AG08395 (cell line): Measurements from ENCODE around the gene TCF25.
"Not testable (repeated sequence)": the region's sequence is repeated elsewhere in the genome, so short reads cannot be mapped to it uniquely, and the experiment has no call there.

Source experiments
- DNase-seq: peaks from one replicate; pipeline ENCODE4 v3.0.0; 2012; ENCODE audit warnings: mixed read lengths, low spot score

Gene TCF25

GRCh38 chr16:89845417-89845816, 28.0 kb upstream of the TCF25 start:
- DNase-seq = no peak

DNA sequence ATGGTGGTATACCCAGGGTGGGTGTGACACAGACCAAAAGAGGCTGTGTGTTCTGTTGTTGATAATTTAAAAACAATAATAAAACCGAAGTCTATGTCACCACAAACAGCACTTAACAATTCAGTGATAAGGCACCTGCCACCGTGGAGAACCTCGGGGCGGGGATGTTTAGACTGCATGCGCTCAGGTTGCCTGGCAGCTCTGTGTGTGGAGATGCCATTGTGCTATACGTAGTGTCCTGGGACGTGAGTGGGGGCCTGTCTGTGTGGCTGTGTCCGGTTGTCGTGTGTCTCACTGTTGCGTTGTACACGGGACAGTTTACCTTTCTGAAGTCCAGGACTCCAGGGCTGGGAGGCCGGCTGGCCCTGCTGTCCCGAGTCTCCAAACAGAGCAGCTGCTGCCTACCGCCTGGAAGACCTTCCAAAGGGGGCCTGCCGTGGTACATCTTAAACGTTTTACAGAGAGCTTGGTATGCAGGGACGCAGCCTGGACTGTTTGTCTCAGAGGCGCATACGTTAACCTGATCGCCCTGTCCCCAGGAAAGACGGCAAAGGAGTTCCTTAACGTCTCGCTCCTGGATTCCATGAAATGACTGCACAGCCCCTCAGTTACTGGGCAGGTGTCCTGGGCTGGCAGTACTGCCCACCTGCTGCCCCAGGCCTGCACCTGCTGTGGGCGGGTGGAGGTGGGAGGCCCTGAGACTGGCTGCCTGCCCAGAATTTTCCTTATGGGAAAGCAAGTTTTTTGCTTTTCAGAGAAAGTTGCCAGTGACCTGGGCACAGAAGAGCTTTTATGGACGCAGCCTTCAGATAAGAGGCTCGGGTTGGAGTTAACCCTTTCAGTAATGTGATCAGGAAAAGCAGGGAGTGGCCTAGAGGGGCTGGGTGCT, 26.1 kb upstream of the TCF25 start:
- DNase-seq = no peak

- no peak for DNase-seq
These were observed 25.5 kb upstream of the TCF25 start for GRCh38 chr16:89847940-89848297.

- DNase-seq = no peak
These were observed 24.4 kb upstream of the TCF25 start for GRCh38 chr16:89848974-89849373.

DNA sequence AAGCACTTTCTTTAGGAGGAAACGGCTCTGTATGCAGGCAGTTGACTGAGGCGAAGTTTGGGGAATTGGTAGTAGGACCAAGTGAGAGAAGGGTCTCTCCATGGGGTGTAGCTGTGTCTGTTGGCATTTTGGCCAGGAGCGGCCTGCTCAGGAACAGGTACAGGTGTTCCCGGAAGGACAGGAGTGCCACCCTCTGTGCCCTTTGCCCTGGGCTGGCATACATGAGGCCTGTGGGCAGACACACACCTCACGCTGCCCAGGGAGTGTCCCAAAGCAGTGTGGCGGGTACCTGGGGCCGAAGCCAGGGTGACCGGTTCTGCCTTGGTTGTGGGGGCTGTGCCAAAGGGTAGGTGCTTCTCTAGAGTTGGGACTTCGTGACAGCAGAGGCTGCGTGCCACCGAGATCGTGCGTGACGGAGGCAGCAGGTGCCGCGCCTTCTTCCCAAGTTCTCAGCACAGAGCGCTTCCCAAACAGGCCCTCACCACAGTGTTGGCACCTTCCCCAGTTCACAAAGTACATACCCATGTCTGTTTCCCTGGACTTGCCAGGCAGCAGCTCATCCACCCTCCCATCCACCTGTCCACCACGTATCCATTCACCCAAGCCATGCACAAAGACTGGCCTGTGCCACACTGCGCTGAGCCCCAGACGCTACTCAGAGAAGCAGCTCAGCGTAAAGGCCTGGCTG, 19.9 kb upstream of the TCF25 start:
- DNase-seq = no peak

DNA sequence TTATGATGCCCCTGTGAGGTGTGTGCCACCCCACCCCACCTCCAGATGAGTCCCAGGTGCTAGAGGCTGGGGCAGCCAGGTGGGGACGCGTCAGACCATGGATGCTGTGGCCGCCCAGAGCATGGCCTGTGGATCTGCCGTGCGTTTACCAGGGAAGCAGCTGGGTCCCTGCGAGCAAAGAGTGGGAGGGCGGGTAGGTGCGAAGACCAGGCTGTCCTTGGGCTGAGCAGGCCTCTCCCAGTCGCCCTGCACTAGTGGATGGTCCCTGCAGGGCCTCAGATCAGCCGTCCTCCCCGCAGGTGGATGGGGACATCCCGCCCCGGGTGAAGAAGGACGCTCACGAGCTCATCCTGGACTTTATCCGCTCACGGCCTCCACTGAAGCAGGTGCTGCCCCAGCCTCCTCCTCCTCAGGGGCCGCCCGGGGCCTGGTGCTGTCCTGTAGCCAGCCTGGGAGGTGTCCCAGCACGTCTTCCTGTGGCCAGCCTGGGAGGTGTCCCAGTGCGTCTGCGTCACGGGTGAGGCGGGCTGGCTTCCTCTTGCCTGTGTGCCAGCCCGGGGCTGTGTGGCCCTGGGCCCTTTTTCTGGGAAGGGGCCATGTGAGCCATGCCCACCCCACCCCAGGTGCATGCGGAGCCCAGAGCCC, 18.0 kb upstream of the TCF25 start:
- no peak for DNase-seq

- DNase-seq = no peak
These were observed 17.4 kb upstream of the TCF25 start for GRCh38 chr16:89855986-89856385.

DNA sequence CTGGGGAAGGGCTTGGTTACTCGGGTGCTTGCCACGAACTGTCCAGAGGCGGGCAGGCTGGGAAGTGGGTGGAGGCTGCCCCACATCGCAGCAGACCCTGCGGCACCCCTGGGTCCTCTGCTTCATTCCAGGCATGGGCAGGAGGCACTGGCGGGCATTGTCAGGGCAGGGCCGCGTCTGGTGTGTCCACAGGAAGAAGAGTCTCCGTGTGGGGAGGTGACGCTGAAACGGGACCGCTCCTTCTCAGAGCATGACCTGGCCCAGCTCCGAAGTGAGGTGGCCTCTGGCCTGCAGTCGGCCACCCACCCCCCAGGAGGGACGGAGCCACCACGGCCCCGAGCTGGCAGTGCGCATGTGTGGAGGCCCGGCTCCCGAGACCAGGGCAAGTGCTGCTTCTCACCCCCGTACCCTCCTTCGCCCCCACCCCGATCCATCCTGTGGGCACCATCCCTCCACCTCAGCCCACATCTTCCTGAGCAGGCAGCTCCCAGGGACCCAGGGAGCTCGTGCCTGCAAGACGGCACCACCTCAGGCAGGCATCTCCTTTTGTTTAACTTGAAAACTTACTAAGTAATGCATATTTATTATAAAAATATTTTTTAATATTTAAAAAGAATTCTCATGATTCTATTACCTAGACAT, 14.3 kb upstream of the TCF25 start:
- DNase-seq = no peak

DNA sequence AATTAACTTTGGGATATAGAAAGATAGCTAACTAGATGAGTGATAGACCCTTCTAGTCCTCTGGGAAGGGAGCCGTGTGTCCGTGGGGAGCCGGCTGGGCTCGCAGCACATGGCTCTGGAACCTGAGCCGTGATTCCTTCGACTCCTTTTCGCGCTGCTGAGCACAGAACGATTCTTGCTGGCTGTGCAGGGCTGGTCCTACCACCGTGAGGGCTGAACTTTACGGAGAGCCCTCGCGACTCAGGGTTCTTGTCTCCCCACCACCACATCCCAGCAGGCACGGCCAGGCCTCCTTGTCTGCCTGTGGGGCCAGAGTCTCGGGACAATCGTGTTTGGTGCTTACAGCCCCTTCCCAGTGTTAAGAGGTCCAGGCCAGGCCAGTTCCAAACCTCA, 13.8 kb upstream of the TCF25 start:
- DNase-seq = no peak

GRCh38 chr16:89860747-89861304, 12.6 kb upstream of the TCF25 start:
- peak; percentile 91 for DNase-seq

DNA sequence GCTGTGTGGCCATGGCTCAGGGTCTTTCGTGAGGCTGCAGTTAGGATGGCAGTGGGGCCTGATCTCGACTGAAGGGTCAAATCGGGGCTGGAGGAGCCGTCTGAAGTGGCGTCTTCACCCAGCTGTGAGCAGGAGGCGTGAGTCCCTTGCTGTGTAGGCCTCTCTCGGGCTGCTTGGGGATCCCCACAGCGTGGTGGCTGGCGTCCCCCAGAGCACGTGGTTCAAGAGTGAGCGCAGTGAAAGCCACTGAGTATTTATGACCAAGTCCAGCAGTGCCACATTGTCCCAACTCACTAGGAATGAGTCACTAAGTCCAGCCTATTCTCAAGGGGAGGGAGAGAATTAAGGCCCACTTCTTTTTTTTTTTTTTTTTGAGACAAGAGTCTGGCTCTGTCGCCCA, 11.7 kb upstream of the TCF25 start:
- DNase-seq = no peak

DNA sequence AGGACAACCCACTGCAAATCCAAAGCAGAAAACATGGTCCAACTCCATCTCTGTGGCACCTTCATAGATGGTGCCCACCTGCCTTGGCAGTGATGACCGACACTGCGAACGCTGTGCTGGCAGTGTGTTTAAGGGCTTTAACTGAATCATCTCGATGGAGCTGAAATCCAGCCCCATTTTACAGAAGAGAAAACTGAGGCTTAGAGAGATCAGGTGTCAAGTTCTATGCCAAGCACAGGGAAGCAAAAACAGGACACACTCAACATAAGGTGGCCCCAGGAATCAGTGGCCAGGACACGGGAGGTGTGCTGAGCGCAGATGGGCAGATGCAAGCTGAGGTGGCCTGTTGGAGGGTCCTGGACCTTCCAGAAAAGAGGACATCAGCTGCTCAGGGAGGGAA, 10.7 kb upstream of the TCF25 start:
- no peak for DNase-seq

DNA sequence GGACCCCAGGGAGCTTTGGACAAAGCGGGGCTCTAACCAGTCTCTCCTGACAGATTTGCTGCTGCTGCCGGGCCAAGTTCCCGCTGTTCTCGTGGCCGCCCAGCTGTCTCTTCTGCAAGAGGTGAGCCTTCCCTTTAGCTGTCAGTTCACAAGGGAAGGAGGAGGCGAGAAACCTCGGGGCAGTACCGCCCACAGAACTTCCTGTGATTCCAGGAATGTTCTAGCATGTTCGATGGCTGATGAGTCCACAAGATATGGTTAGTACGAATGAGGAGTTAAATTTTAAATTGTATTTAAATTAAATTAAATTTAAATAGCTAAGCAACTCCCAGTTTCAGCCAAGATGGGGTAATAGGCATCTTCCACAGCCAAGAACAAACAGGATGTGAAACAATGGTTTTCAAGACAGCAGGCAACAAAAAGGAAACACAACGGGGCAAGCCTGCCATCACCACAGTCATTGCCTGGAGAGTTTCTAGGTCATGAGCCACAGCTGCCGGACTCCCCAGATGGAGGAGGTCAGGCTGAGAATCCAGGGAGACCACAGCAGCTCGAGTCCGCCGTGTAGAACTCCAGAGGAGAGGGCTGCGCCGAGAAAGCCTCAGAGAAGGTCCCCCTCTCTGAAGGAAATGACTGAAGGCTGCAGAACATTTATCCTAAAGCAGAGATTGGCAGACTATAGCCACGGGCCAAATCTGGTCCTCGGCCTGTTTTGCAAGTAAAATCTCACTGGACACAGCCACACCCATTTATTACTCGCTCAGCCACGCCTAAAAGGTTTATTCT, 9.5 kb upstream of the TCF25 start:
- DNase-seq = no peak

DNA sequence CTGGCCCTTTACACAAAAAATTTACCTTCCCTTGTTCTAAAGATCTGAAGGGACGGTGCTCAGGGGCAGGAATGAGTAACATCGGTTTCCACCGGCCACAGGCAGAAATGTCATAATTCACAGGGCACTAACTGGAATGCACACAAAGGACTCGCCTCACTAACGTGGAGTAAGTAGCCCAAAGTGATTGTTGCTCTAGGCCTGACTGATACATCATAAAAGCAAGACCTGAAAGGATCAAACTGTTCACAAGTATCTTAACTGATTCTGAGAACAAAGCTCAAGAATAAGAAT, 8.9 kb upstream of the TCF25 start:
- DNase-seq = no peak

DNA sequence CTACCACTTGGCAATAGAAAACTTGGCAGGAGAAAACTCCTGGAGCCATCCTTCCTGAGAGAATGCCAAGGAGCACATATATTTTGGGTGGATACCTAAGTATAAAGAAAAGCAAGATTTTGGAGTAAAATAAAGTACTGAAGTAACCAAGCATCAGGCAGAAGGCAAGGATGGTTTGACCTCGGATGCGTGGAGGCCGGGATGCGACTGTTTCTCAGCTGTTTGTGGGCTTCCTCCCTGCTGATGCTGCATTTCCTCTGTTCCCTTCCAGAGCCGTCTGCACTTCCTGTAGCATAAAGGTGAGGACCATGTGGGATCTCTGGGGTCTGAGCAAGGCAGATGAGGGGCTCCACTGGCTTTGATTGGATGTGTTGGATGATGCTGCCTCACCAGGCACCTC, 5.5 kb upstream of the TCF25 start:
- no peak for DNase-seq

DNA sequence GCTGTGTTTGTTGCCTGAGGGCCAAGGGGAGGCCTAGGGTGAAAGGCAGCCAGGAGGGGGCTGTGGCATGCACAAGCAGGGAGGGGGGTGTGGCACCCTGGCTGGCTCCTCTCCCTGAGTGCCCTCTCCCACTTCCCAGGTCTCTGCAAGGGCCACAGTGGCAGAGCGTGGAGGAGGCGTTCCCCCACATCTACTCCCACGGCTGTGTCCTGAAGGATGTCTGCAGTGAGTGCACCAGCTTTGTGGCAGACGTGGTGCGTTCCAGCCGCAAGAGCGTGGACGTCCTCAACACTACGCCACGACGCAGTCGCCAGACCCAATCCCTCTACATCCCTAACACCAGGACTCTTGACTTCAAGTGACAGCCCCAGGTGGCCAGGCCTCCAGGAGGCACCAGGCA, 3.5 kb upstream of the TCF25 start:
- no peak for DNase-seq

GRCh38 chr16:89870440-89870839, 3.0 kb upstream of the TCF25 start:
- no peak for DNase-seq

- no peak for DNase-seq
These were observed 1.5 kb upstream of the TCF25 start for GRCh38 chr16:89871895-89872294.

DNA sequence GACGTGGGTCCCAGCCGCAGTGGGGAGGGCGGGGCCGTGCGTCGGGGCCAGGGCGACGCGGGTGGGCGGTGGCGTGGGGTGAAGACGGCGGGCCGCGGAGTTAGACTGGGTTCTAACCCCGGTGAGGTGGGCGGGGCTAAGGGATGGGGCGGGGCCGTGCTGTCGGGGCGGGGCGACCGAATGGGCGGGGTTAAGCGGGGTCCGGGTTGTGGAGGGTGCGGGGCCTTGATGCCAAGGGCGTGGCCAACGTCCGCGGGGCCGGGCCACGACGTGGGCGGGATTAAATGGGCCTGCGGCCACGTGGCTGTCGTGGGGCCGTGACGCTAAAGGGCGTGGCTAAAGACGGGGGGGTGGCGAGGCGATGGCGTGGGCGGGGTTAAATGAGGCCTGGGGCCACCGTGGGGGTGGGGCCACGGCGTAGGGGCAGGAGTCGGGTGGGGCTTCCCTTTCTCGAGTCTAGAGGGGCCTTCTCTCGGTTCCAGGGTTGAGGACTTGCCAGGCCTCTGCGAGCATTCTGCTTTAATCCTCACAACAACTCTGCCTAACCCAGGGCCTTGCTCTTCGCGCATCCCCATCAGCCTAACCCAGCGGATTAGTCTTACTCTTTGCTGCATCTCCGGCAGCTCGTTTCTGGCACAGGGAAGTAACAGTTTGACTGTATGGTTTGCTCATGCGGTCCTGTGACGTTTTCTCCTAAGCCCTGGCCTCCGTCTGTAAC, 739 bp downstream of the TCF25 start:
- peak; percentile 99 for DNase-seq

DNA sequence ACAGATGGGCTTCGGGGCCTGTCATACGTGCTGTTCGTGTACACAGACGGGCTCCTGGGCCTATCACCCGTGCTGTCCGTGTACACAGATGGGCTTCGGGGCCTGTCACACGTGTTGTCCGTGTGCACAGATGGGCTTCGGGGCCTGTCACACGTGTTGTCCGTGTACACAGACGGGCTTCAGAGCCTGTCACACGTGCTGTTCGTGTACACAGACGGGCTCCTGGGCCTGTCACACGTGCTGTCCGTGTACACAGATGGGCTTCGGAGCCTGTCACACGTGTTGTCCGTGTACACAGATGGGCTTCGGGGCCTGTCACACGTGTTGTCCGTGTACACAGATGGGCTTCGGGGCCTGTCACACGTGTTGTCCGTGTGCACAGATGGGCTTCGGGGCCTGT, 5.7 kb downstream of the TCF25 start:
- not testable (repeated sequence) for DNase-seq
